SK-N-SH (cell line): ENCODE measurements around the gene SEC16A. TPM values are rescaled to one million over a fixed set of nuclear protein-coding genes. Genes with fewer than 3 reads are reported as not detected.

Source experiments
- CTCF ChIA-PET: fragments of 300-600, 350-600 bp; formaldehyde crosslinking; extraction: SDS; loops from one replicate; lab custom pipeline; 2021; lab: Yijun Ruan, JAX
- POLR2A ChIA-PET: fragments of 350-600 bp; sonication (Branson Sonifier 250); formaldehyde crosslinking; extraction: SDS; loops from one replicate; lab custom pipeline; 2020; ENCODE audit warnings: antibody characterized with exemption, inconsistent platforms; lab: Yijun Ruan, JAX
- DNase-seq: peaks from one replicate; pipeline ENCODE4 v3.0.0; 2012
- H2AFZ ChIP-seq: fragments of 200-600 bp; sonication (generic); 2 replicates; pipeline ENCODE4 v1.8.1; 2016; ENCODE audit warnings: antibody characterized with exemption, mild to moderate bottlenecking, low read depth
- H3F3A ChIP-seq: fragments of 200-600 bp; sonication (generic); replicated peaks from 2 replicates; pipeline ENCODE3; 2016; ENCODE audit warnings: antibody characterized with exemption, mild to moderate bottlenecking; ENCODE audit not compliant: insufficient read depth
- H3K27ac ChIP-seq, 2 experiments: fragments of 200-500 bp in 1 of 2; fragments of 200-600 bp in 1 of 2; sonication (Bioruptor generic) in 1 of 2; sonication (generic), shearing (Covaris generic) in 1 of 2; 2 replicates each; pipeline versions ENCODE4 v1.5.1 to v1.6.1; 2014 to 2016; ENCODE audit warnings: low read depth in 2 of 2, inconsistent platforms in 1 of 2, low read length in 1 of 2, mild to moderate bottlenecking in 1 of 2, mixed read lengths in 1 of 2
- H3K27me3 ChIP-seq: fragments of 200-600 bp; sonication (generic), shearing (Covaris generic); 2 replicates; pipeline ENCODE4 v1.6.1; 2016; ENCODE audit warnings: mixed run types; ENCODE audit not compliant: insufficient read depth
- H3K36me3 ChIP-seq, 2 experiments: fragments of 200-500 bp in 1 of 2; fragments of 200-600 bp in 1 of 2; sonication (Bioruptor generic) in 1 of 2; sonication (generic) in 1 of 2; replicated peaks in 1 of 2; 2 replicates each; pipeline versions ENCODE3 to v1.5.1; 2014 to 2016; ENCODE audit warnings: low read length in 1 of 2, mild to moderate bottlenecking in 1 of 2; ENCODE audit not compliant: insufficient read depth in 2 of 2, control insufficient read depth in 1 of 2
- H3K4me1 ChIP-seq, 2 experiments: fragments of 200-500 bp in 1 of 2; fragments of 200-600 bp in 1 of 2; sonication (Bioruptor generic) in 1 of 2; sonication (generic), shearing (Covaris generic) in 1 of 2; 2 replicates each; pipeline versions ENCODE4 v1.5.1 to v1.6.1; 2014 to 2016; ENCODE audit warnings: low read depth in 1 of 2, low read length in 1 of 2, mixed run types in 1 of 2; ENCODE audit not compliant: insufficient read depth in 2 of 2, control insufficient read depth in 1 of 2
- H3K4me2 ChIP-seq: fragments of 200-600 bp; sonication (generic), shearing (Covaris generic); 2 replicates; pipeline ENCODE4 v1.6.1; 2017; ENCODE audit warnings: mixed run types
- H3K4me3 ChIP-seq, 2 experiments: fragments of 200-500 bp in 1 of 2; fragments of 200-600 bp in 1 of 2; sonication (Bioruptor generic) in 1 of 2; sonication (generic), shearing (Covaris generic) in 1 of 2; 2 replicates each; pipeline versions ENCODE4 v1.5.1 to v1.8.1; 2014 to 2016; ENCODE audit warnings: low read depth in 2 of 2, inconsistent platforms in 1 of 2, low read length in 1 of 2, mild to moderate bottlenecking in 1 of 2, mixed read lengths in 1 of 2, moderate library complexity in 1 of 2
- H3K79me2 ChIP-seq: fragments of 200-600 bp; sonication (generic); 2 replicates; pipeline ENCODE4 v1.8.1; 2017; ENCODE audit warnings: mild to moderate bottlenecking; ENCODE audit not compliant: insufficient read depth
- H3K9ac ChIP-seq: fragments of 200-600 bp; sonication (generic); 2 replicates; pipeline ENCODE4 v1.6.1; 2017; ENCODE audit warnings: mixed run types
- H3K9me2 ChIP-seq: fragments of 200-600 bp; sonication (generic); 2 replicates; pipeline ENCODE4 v1.6.1; 2017; ENCODE audit warnings: mixed run types
- H3K9me3 ChIP-seq: fragments of 200-600 bp; sonication (generic); 2 replicates; pipeline ENCODE4 v1.6.1; 2017; ENCODE audit warnings: mixed run types, mild to moderate bottlenecking, moderate library complexity
- H4K20me1 ChIP-seq: fragments of 200-600 bp; sonication (generic); 2 replicates; pipeline ENCODE4 v1.6.1; 2017; ENCODE audit warnings: mild to moderate bottlenecking, mixed run types; ENCODE audit not compliant: insufficient read depth
- CHD2 ChIP-seq: fragments of 150-350 bp; IDR thresholded peaks from 2 replicates; pipeline ENCODE4 v1.6.1; 2018; ENCODE audit warnings: low read length; ENCODE audit not compliant: partially characterized antibody
- CTCF ChIP-seq: fragments of 200-600 bp; sonication (generic); IDR thresholded peaks from 2 replicates; pipeline ENCODE4 v1.6.1; 2017; ENCODE audit warnings: antibody characterized with exemption, mild to moderate bottlenecking, moderate library complexity
- FOXJ3 ChIP-seq: sonication (generic); formaldehyde crosslinking; IDR thresholded peaks from 2 replicates; pipeline ENCODE4 v1.5.1; 2020; ENCODE audit warnings: mild to moderate bottlenecking, missing genetic modification reagents
- FOXM1 ChIP-seq: IDR thresholded peaks from 2 replicates; pipeline ENCODE4 v1.4.0; 2012; ENCODE audit warnings: low read depth, mild to moderate bottlenecking
- IRF3 ChIP-seq: fragments of 150-350 bp; IDR thresholded peaks from 2 replicates; pipeline ENCODE4 v1.6.1; 2016; ENCODE audit warnings: mild to moderate bottlenecking, low read depth, low read length
- JUND ChIP-seq: IDR thresholded peaks from 2 replicates; pipeline ENCODE4 v1.4.0; 2012
- MAX ChIP-seq: IDR thresholded peaks from 2 replicates; pipeline ENCODE4 v1.4.0; 2012; ENCODE audit warnings: low read depth
- MXI1 ChIP-seq: IDR thresholded peaks from 2 replicates; pipeline ENCODE4 v1.6.1; 2012; ENCODE audit warnings: mild to moderate bottlenecking, low read depth, low read length, improper control_type of control experiment
- NFIC ChIP-seq: IDR thresholded peaks from 2 replicates; pipeline ENCODE4 v1.4.0; 2012; ENCODE audit warnings: borderline replicate concordance
- NRF1 ChIP-seq: IDR thresholded peaks from 2 replicates; pipeline ENCODE4 v1.6.1; 2012; ENCODE audit warnings: low read depth, mild to moderate bottlenecking, low read length
- PBX3 ChIP-seq: IDR thresholded peaks from 2 replicates; pipeline ENCODE4; 2012
- POLR2AphosphoS5 ChIP-seq: IDR thresholded peaks from 2 replicates; pipeline ENCODE4 v1.6.1; 2012; ENCODE audit warnings: low read depth, low read length
- RCOR1 ChIP-seq: fragments of 150-350 bp; IDR thresholded peaks from 2 replicates; pipeline ENCODE4 v1.6.1; 2017; ENCODE audit warnings: antibody characterized with exemption, low read length
- RFX5 ChIP-seq: IDR thresholded peaks from 2 replicates; pipeline ENCODE4 v1.6.1; 2012; ENCODE audit warnings: mild to moderate bottlenecking, improper control_type of control experiment, low read length
- SMC3 ChIP-seq: IDR thresholded peaks from 2 replicates; pipeline ENCODE4 v1.6.1; 2012; ENCODE audit warnings: low read depth, low read length, improper control_type of control experiment
- TCF12 ChIP-seq: IDR thresholded peaks from 2 replicates; pipeline ENCODE4 v1.4.0; 2012
- USF1 ChIP-seq: IDR thresholded peaks from 2 replicates; pipeline ENCODE4 v1.4.0; 2012; ENCODE audit warnings: low read depth, borderline replicate concordance
- ZBTB33 ChIP-seq: IDR thresholded peaks from 2 replicates; pipeline ENCODE4 v1.4.0; 2012; ENCODE audit warnings: low read depth, borderline replicate concordance
- WGBS: methylation state at CpG from one replicate; pipeline ENCODE4 v1.1.6; 2017; ENCODE audit warnings: low lambda C conversion rate; 5-methylcytosine and 5-hydroxymethylcytosine counted together
- polyA plus RNA-seq, 3 experiments: library from polyadenylated mRNA; depleted of rRNA; stranded (reverse); fragments of >200 nt; gene quantifications; 2 replicates each; pipeline ENCODE4 v1.2.3, GENCODE V29; 2012

The SEC16A gene
- polyA plus RNA-seq, 1 of the 3 experiments (the other 2 are of a cell fraction): 25.9 TPM

- POLR2A ChIA-PET: interaction anchor here (1.0 to 1.8 kb wide), 2 partner anchors 9 to 18 kb away, joined by 3 to 5 read pairs; no protein-coding TSS in a partner anchor
- H3K9ac ChIP-seq: no peak overlapping the region
- H2AFZ ChIP-seq: no peak overlapping the region
- H3K79me2 ChIP-seq: peaks cover 61% of the 10 kb centered on the region
- no peak for DNase-seq
- 93% methylated on average over 22 of the region's 37 CpGs for WGBS
- no peaks in the 10 kb centered on the region for H3K9me3 ChIP-seq
- H3K27me3 ChIP-seq: no peaks in the 10 kb centered on the region
- no peaks in the 10 kb centered on the region for H3K9me2 ChIP-seq
- H3K4me2 ChIP-seq: no peak overlapping the region
- peaks cover 0 to 43% of the 10 kb centered on the region in 2 experiments for H3K36me3 ChIP-seq
- peaks cover 55% of the 10 kb centered on the region for H4K20me1 ChIP-seq
- no peak overlapping the region for H3K4me3 ChIP-seq
- H3K27ac ChIP-seq: no peak overlapping the region
- CTCF ChIA-PET: interaction anchor here (0.6 to 1.2 kb wide), 2 partner anchors 71 to 989 kb away, joined by 3 read pairs; partner anchors contain the start of genes DNLZ, EXD3 and NOXA1
- TF ChIP-seq FOXJ3 (CRISPR knock-in tag): no peak
- TF ChIP-seq RCOR1: no peak
- TF ChIP-seq POLR2AphosphoS5: no peak
- TF ChIP-seq USF1: no peak
- TF ChIP-seq NFIC: no peak
- TF ChIP-seq TCF12: no peak
- TF ChIP-seq CTCF: no peak
- peaks cover 0 to 17% of the 10 kb centered on the region in 2 experiments; a peak in 1 of 4 replicates for H3K4me1 ChIP-seq
- no peaks in the 10 kb centered on the region for H3F3A ChIP-seq
Observed at GRCh38 chr9:136433849-136434579, 48.8 kb downstream of the SEC16A start.

GRCh38 chr9:136433043-136433715 lies 49.7 kb downstream of the SEC16A start:
- Histone ChIP-seq H4K20me1 (peaks cover 49% of the 10 kb centered on the region), H3K36me3 (peaks cover 0 to 47% of the 10 kb centered on the region in 2 experiments), H3K9ac (no peak overlapping the region), H3K9me2 (no peaks in the 10 kb centered on the region), H3K4me2 (no peak overlapping the region), H2AFZ (no peak overlapping the region), H3K27me3 (no peaks in the 10 kb centered on the region), H3K79me2 (peaks cover 52% of the 10 kb centered on the region), H3F3A (peaks cover 6% of the 10 kb centered on the region), H3K4me1 (peaks cover 0 to 17% of the 10 kb centered on the region in 2 experiments; a peak in 1 of 4 replicates), H3K9me3 (no peaks in the 10 kb centered on the region), H3K27ac (no peak overlapping the region), H3K4me3 (no peak overlapping the region)
- ChIA-PET POLR2A (interaction anchor here (1.0 kb wide), 1 partner anchor 17 kb away, joined by 3 read pairs; no protein-coding TSS in a partner anchor), CTCF (interaction anchor here (0.6 kb wide), 1 partner anchor 990 kb away, joined by 3 read pairs; the partner anchor contains the start of genes EXD3 and NOXA1)
- 94% methylated on average over 14 of the region's 36 CpGs for WGBS
- TF ChIP-seq IRF3 (no peak), FOXM1 (no peak), MAX (no peak), CHD2 (no peak), SMC3 (no peak), PBX3 (no peak), NRF1 (no peak), RFX5 (no peak), MXI1 (no peak), ZBTB33 (no peak), JUND (no peak)
- no peak for DNase-seq
